Fibroblast of pulmonary artery (primary cell): ENCODE measurements around the gene DMAC2.

Source experiments
- DNase-seq: peaks from one replicate; pipeline ENCODE4 v3.0.0-alpha.2; 2010; ENCODE audit warnings: low read depth
- H3K4me3 ChIP-seq: replicated peaks from 2 replicates; pipeline ENCODE4 v1.5.1; 2011; ENCODE audit warnings: low read depth, mild to moderate bottlenecking, control low read depth, low read length, moderate library complexity
- TF ChIP-seq, protein P1 (sequence below): IDR thresholded peaks from 2 replicates; pipeline ENCODE4 v1.5.1; 2011; ENCODE audit warnings: mild to moderate bottlenecking, control low read depth, low read length, inconsistent platforms; ENCODE audit errors: missing control alignments

Gene DMAC2

DNA sequence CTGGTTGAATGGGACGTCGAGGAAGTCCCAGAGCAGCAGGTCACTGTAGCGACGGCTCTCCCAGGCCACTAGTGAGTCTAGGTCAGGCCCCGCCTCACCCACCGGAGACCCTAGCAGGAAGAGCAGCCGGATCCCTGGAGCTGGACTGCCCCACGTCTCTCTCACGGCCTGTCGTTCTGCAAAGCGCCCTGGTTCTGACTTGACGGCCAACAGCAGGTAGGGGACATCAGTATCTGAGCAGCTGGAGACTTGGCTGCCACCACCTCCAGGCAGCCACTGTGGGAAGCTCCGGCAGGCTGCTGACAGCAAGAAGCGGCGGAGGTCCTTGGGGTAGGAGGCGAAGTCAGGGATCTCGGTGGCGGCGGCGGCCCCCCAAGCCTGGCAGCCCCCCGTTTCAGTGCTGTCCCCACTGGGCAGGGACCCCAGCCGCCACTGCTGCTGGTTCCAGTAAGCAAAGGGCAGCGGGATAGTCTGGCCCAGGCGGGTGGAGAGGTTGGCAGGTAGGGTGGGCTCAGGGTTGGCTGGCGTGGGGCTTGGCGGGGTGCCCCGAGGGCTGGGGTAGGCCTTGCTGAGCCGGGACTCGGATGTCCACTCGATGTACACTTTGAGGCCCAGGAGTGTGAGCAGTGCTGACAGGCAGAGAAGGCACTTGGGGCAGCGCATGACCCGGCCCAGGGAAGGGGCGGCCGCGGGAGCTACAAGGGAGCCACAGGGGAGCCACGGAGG lies 13.4 kb downstream of the DMAC2 start:
- DNase-seq = no peak
- TF ChIP-seq, protein P1, sequence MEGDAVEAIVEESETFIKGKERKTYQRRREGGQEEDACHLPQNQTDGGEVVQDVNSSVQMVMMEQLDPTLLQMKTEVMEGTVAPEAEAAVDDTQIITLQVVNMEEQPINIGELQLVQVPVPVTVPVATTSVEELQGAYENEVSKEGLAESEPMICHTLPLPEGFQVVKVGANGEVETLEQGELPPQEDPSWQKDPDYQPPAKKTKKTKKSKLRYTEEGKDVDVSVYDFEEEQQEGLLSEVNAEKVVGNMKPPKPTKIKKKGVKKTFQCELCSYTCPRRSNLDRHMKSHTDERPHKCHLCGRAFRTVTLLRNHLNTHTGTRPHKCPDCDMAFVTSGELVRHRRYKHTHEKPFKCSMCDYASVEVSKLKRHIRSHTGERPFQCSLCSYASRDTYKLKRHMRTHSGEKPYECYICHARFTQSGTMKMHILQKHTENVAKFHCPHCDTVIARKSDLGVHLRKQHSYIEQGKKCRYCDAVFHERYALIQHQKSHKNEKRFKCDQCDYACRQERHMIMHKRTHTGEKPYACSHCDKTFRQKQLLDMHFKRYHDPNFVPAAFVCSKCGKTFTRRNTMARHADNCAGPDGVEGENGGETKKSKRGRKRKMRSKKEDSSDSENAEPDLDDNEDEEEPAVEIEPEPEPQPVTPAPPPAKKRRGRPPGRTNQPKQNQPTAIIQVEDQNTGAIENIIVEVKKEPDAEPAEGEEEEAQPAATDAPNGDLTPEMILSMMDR = no peak
- H3K4me3 ChIP-seq = peak overlapping the region; percentile 55

DNA sequence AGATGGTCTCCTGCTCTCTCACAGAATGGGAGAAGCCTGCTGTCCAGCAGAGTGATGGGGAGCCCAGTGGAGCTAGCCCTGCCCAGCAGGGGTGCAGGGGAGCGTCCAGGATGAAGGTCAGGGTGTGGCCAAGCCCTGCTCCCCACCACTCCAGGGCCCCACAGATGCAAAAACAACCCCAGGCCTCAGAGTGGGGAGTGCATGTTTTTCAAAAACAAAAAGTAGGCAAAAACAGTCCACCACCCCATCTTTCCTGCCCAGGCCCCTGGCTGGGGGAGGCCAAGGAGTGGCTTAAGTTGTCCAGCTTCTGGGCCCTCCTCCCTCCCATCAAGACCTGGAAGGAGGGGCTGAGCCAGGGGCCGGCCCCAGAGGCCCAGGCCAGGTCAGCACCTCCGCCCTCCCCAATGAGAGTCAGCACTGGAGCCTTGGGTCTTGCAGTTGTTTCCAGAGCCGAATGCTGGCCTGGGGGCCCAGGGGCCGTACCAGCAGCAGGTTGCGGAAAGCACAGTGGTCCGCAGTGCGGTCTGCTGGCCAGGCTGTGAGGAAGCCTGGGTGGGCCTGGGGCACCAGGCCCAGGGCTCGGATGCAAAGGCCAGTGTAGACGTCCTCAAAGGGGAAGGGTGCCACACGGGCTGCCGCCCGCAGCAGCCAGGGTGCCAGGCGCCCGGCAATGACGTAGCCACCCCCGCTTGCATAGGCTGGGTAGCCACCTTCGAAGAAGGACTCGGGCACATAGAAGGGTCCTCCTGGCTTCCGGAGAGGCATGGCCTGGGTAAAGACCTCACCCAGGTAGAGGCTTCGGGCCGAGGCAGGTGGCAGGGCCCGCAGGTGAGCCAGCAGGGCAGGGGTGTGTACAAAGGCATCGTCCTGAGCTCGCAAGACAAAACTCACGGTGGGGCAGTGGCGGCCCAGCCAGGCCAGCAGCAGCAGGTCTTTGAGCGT lies 14.3 kb downstream of the DMAC2 start:
- TF ChIP-seq, protein P1 = no peak
- DNase-seq = no peak
- no peak overlapping the region for H3K4me3 ChIP-seq

DNA sequence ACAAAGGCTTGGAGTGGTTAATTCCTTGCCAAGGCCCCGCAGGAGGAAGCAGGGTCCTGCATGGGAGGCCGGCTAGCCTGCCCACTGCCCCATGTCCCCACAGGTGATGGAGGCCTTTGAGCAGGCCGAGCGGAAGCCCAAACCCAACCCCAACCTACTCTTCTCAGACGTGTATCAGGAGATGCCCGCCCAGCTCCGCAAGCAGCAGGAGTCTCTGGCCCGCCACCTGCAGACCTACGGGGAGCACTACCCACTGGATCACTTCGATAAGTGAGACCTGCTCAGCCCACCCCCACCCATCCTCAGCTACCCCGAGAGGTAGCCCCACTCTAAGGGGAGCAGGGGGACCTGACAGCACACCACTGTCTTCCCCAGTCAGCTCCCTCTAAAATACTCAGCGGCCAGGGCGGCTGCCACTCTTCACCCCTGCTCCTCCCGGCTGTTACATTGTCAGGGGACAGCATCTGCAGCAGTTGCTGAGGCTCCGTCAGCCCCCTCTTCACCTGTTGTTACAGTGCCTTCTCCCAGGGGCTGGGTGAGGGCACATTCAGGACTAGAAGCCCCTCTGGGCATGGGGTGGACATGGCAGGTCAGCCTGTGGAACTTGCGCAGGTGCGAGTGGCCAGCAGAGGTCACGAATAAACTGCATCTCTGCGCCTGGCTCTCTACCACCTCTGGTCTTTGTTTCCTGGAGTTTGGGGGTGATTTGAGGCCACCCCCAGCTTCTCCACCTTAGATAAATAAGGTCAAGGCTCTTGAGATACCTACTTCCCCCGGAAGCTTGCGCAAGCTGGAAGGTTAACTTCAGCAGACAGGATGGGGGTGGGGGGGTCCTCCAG lies 15.2 kb downstream of the DMAC2 start:
- no peak for DNase-seq
- no peak overlapping the region for H3K4me3 ChIP-seq
- TF ChIP-seq, protein P1 = no peak

DNA sequence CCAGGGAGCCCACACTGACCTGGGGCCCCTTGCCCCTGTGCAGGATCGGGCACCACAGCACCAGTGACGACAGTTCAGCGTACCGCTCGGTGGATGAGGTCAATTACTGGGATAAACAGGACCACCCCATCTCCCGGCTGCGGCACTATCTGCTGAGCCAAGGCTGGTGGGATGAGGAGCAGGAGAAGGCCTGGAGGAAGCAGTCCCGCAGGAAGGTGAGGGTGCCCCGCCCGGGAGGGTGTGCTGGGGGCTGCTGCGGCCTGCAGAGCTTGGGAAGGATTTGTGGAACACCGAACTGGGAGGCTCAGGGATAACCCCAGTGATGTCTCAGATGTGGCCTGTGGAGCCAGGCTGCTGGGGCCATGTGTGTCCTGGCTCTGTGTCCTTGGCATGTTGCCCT lies 16.8 kb downstream of the DMAC2 start:
- no peak for DNase-seq
- TF ChIP-seq, protein P1 = no peak

DNA sequence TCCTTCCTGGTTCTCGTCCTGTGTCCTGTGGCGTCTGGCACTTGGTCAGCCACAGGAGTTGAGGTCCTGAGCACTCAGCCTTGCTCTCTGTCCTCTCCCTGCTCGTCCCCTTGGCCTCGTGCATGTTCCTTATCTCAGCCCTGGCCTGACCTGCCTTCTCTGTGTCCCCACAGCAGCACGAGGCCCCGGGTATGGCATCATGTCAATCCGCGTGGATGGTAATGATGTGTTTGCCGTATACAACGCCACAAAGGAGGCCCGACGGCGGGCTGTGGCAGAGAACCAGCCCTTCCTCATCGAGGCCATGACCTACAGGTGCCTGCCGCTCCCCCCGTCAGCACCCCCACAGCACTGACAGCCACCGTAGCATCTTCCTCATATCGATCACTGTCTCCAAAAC lies 17.3 kb downstream of the DMAC2 start:
- TF ChIP-seq, protein P1 = no peak
- H3K4me3 ChIP-seq = no peak overlapping the region
- no peak for DNase-seq

More for the DNA sequence above, 16.8 kb downstream of the DMAC2 start:
- no peak overlapping the region for H3K4me3 ChIP-seq

DNA sequence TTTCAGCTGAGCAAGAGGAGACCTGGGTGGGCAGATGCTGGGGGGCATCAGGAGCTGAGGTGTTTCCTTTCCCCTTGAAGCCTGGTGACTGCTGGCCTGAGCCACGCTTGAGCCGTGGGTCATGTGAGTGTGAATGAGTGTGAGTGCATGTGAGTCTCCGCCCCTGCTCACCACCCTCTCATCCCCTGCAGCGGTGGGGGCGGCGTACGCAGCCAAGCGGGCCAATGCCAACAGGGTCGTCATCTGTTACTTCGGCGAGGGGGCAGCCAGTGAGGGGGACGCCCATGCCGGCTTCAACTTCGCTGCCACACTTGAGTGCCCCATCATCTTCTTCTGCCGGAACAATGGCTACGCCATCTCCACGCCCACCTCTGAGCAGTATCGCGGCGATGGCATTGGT lies 17.7 kb downstream of the DMAC2 start:
- no peak for DNase-seq
- H3K4me3 ChIP-seq = no peak overlapping the region
- TF ChIP-seq, protein P1 = no peak
